Measurements from ENCODE around the gene SNU13. TPM values are rescaled to one million over a fixed set of nuclear protein-coding genes. Genes with fewer than 3 reads are reported as not detected.
"Not testable (repeated sequence)": the region's sequence is repeated elsewhere in the genome, so short reads cannot be mapped to it uniquely, and the experiment has no call there.

Gene SNU13
- total and polyA plus RNA-seq, 2 of the 4 experiments (the other 2 are of a cell fraction) = 122 to 185 TPM

GRCh38 chr22:41687901-41688364 lies 734 bp downstream of the SNU13 start:
- H3K4me1 ChIP-seq (ENCODE audit: control insufficient read depth, insufficient read depth, low read length) = peaks cover 4% of the 10 kb centered on the region; the same call in 1 of the 2 replicates
- peak overlapping the region; percentile 86 for H2AK5ac ChIP-seq (ENCODE audit: low read depth, low read length)
- TSS peak; percentile 43 for BruUV-seq (replicated peaks)
- peak overlapping the region; percentile 90 for H2AFZ ChIP-seq (replicated peaks; ENCODE audit: low read length, poor library complexity)
- peak overlapping the region; percentile 97 for H2AK9ac ChIP-seq (replicated peaks; ENCODE audit: low read depth, low read length, poor library complexity)
- peak overlapping the region; percentile 78 for H3K4ac ChIP-seq (ENCODE audit: low read depth, low read length)
- ATAC-seq (ENCODE audit: low read depth) = peak; percentile 43
- H2BK15ac ChIP-seq (ENCODE audit: low read depth, low read length) = 0 out of 3 replicates have a peak overlapping the region, but pooled peaks have one; percentile 9
- no peak overlapping the region for H4K5ac ChIP-seq (ENCODE audit: low read depth, low read length)
- H3K14ac ChIP-seq (replicated peaks; ENCODE audit: low read depth, low read length) = peak overlapping the region; percentile 99
- peak overlapping the region; percentile 88 for H3K4me3 ChIP-seq (ENCODE audit: insufficient read depth, low read depth, low read length)
- in situ Hi-C loops (cut with MboI; ENCODE audit: low sequenced_read_pairs) = no loop called here
- peaks cover 0 to 27% of the 10 kb centered on the region in 2 experiments; a peak in 2 of 4 replicates for H3K79me1 ChIP-seq (ENCODE audit: low read depth in 1 of 2, low read length in 2 of 2)
- no peaks in the 10 kb centered on the region for H3K36me3 ChIP-seq (ENCODE audit: control insufficient read depth, insufficient read depth, low read length)
- ChIA-PET CTCF (interaction anchor here (0.7 to 3.8 kb wide), 2 partner anchors 9 to 20 kb away, joined by 3 to 23 read pairs; no protein-coding TSS in a partner anchor), POLR2A (ENCODE audit: unreplicated experiment) (no interaction called here)
- H3K4me2 ChIP-seq (ENCODE audit: low read depth, low read length) = peak overlapping the region; percentile 91
- H4K20me1 ChIP-seq (ENCODE audit: insufficient read depth, low read length) = peaks cover 14% of the 10 kb centered on the region
- H4K8ac ChIP-seq (ENCODE audit: low read depth in 2 of 2, low read length in 2 of 2) = peak overlapping the region; percentile 55 to 72; a peak in 3 of 4 replicates
- H4K91ac ChIP-seq (ENCODE audit: insufficient read depth, low read depth, low read length) = peak overlapping the region; percentile 34; the same call in 1 of the 2 replicates
- WGBS, 2 experiments (ENCODE audit: extremely low coverage in 2 of 2, insufficient read length in 1 of 2) = 0% methylated on average over 5 of the region's 20 CpGs; no CpG with 5 or more reads in 1 of the 2 experiments
- H3K9me3 ChIP-seq (ENCODE audit: control insufficient read depth, insufficient read depth, low read length) = no peaks in the 10 kb centered on the region
- H3K23ac ChIP-seq (ENCODE audit: low read depth, low read length) = peak overlapping the region; percentile 100
- H3K9me1 ChIP-seq (ENCODE audit: insufficient read depth, low read length) = no peaks in the 10 kb centered on the region; the same call in 1 of the 2 replicates
- H2BK120ac ChIP-seq (ENCODE audit: low read depth, low read length) = peak overlapping the region; percentile 41; the same call in 1 of the 2 replicates
- H2BK20ac ChIP-seq (ENCODE audit: low read depth, low read length) = no peak overlapping the region
- peak overlapping the region; percentile 53 for H2BK5ac ChIP-seq (ENCODE audit: low read depth, low read length, poor library complexity, severe bottlenecking)
- no peaks in the 10 kb centered on the region for H3K27me3 ChIP-seq (ENCODE audit: control insufficient read depth, insufficient read depth, low read length)
- peak overlapping the region; percentile 80 for H3K56ac ChIP-seq (ENCODE audit: extremely low read depth, insufficient read depth, low read length)
- H3K27ac ChIP-seq (ENCODE audit: insufficient read depth, low read length) = peak overlapping the region; percentile 85
- peak; percentile 22 for DNase-seq
- peak overlapping the region; percentile 82 for H3K9ac ChIP-seq (ENCODE audit: low read depth, low read length)
- intact Hi-C loops (cut with micrococcal nuclease) = no loop called here
- TF ChIP-seq MXI1 (IDR thresholded peaks at IDR 0.05; ENCODE audit: borderline replicate concordance, low read depth, low read length) (peak; percentile 89), NFE2L2 (IDR thresholded peaks at IDR 0.05; ENCODE audit: low read depth, low read length) (no peak), RCOR1 (IDR thresholded peaks at IDR 0.05; ENCODE audit: insufficient replicate concordance, low read length) (no peak), POLR2A (IDR thresholded peaks at IDR 0.05; ENCODE audit: low read depth, low read length) (no peak)
- TF ChIP-seq, protein P1, sequence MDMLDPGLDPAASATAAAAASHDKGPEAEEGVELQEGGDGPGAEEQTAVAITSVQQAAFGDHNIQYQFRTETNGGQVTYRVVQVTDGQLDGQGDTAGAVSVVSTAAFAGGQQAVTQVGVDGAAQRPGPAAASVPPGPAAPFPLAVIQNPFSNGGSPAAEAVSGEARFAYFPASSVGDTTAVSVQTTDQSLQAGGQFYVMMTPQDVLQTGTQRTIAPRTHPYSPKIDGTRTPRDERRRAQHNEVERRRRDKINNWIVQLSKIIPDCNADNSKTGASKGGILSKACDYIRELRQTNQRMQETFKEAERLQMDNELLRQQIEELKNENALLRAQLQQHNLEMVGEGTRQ (IDR thresholded peaks at IDR 0.05; ENCODE audit: low read depth, low read length) = peak; percentile 41; the same call in 1 of the 2 replicates
- no peak overlapping the region for H3K18ac ChIP-seq (ENCODE audit: low read depth, low read length)
- dilution Hi-C loops (cut with HindIII; ENCODE audit: low sequenced_read_pairs, unreplicated experiment) = no loop called here

DNA sequence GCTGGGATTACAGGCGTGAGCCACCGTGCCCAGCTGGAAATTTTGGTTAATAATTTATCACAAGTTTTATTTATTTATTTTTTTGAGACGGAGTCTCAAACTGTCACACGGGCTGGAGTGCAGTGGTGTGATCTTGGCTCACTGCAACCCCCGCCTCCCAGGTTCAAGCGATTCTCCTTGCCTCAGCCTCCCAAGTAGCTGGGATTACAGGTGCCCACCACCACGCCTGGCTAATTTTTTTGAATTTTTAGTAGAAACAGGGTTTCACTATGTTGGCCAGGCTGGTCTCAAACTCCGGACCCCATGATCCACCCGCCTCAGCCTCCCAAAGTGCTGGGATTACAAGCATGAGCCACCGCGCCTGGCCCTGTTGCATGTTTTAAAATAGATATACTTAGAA lies 1.8 kb downstream of the SNU13 start:
- H3K4me3 ChIP-seq (ENCODE audit: insufficient read depth, low read depth, low read length); intact Hi-C loops (cut with micrococcal nuclease); H2AFZ ChIP-seq (replicated peaks; ENCODE audit: low read length, poor library complexity); H4K91ac ChIP-seq (ENCODE audit: insufficient read depth, low read depth, low read length); H4K5ac ChIP-seq (ENCODE audit: low read depth, low read length); H2AK5ac ChIP-seq (ENCODE audit: low read depth, low read length); in situ Hi-C loops (cut with MboI; ENCODE audit: low sequenced_read_pairs); DNase-seq; dilution Hi-C loops (cut with HindIII; ENCODE audit: low sequenced_read_pairs, unreplicated experiment); H2BK15ac ChIP-seq (ENCODE audit: low read depth, low read length); BruUV-seq (replicated peaks); H3K27me3 ChIP-seq (ENCODE audit: control insufficient read depth, insufficient read depth, low read length); H2BK20ac ChIP-seq (ENCODE audit: low read depth, low read length); H3K27ac ChIP-seq (ENCODE audit: insufficient read depth, low read length); H3K9me3 ChIP-seq (ENCODE audit: control insufficient read depth, insufficient read depth, low read length); H3K9ac ChIP-seq (ENCODE audit: low read depth, low read length); H3K56ac ChIP-seq (ENCODE audit: extremely low read depth, insufficient read depth, low read length); H2BK5ac ChIP-seq (ENCODE audit: low read depth, low read length, poor library complexity, severe bottlenecking); ATAC-seq (ENCODE audit: low read depth); H3K4me1 ChIP-seq (ENCODE audit: control insufficient read depth, insufficient read depth, low read length); H3K23ac ChIP-seq (ENCODE audit: low read depth, low read length); H2AK9ac ChIP-seq (replicated peaks; ENCODE audit: low read depth, low read length, poor library complexity); H3K4me2 ChIP-seq (ENCODE audit: low read depth, low read length); H2BK120ac ChIP-seq (ENCODE audit: low read depth, low read length); H4K8ac ChIP-seq (ENCODE audit: low read depth in 2 of 2, low read length in 2 of 2); H3K18ac ChIP-seq (ENCODE audit: low read depth, low read length); H3K36me3 ChIP-seq (ENCODE audit: control insufficient read depth, insufficient read depth, low read length); H3K14ac ChIP-seq (replicated peaks; ENCODE audit: low read depth, low read length); H3K9me1 ChIP-seq (ENCODE audit: insufficient read depth, low read length); H3K4ac ChIP-seq (ENCODE audit: low read depth, low read length): not testable (repeated sequence)
- WGBS, 2 experiments (ENCODE audit: extremely low coverage in 2 of 2, insufficient read length in 1 of 2) = no CpG with 5 or more reads among the region's 11 CpGs
- POLR2A ChIA-PET (ENCODE audit: unreplicated experiment) = interaction anchor here (0.5 kb wide), 1 partner anchor 146 kb away, joined by 6 read pairs; the partner anchor contains the start of gene SREBF2
- peaks cover 19% of the 10 kb centered on the region for H4K20me1 ChIP-seq (ENCODE audit: insufficient read depth, low read length)
- peaks cover 3 to 37% of the 10 kb centered on the region in 2 experiments for H3K79me1 ChIP-seq (ENCODE audit: low read depth in 1 of 2, low read length in 2 of 2)
- CTCF ChIA-PET = interaction anchor here (0.7 to 3.8 kb wide), 2 partner anchors 10 to 19 kb away, joined by 3 to 23 read pairs; no protein-coding TSS in a partner anchor

All from IMR-90 (cell line).